HT-29 (cell line): Measurements from ENCODE around the gene STOM. TPM values are rescaled to one million over a fixed set of nuclear protein-coding genes. Genes with fewer than 3 reads are reported as not detected.

Experiments
- DNase-seq: peaks from one replicate; pipeline ENCODE4 v3.0.0-alpha.2; 2015; ENCODE audit warnings: low spot score
- total RNA-seq: library from RNA; depleted of rRNA; stranded (reverse); fragments of >200 nt; shearing (Covaris generic); gene quantifications from 2 replicates; pipeline ENCODE4 v1.2.3, GENCODE V29; 2014

Gene STOM
- total RNA-seq, 1 experiment from 2014 or later: not detected

GRCh38 chr9:121322037-121322736, 47.9 kb downstream of the STOM start:
- DNase-seq: peak; percentile 78

GRCh38 chr9:121321016-121321503, 49.0 kb downstream of the STOM start:
- no peak for DNase-seq

GRCh38 chr9:121319383-121319780, 50.7 kb downstream of the STOM start:
- no peak for DNase-seq

- DNase-seq: no peak
Observed at GRCh38 chr9:121318631-121319382, 51.2 kb downstream of the STOM start.

- DNase-seq: no peak
Observed at GRCh38 chr9:121317737-121318630, 52.1 kb downstream of the STOM start.

GRCh38 chr9:121316852-121317373, 53.1 kb downstream of the STOM start:
- no peak for DNase-seq

- no peak for DNase-seq
Observed at GRCh38 chr9:121316378-121316777, 53.7 kb downstream of the STOM start.

- DNase-seq: no peak
Observed at GRCh38 chr9:121313458-121314152, 56.4 kb downstream of the STOM start.

GRCh38 chr9:121312169-121312568, 57.9 kb downstream of the STOM start:
- DNase-seq: no peak

- DNase-seq: no peak
Observed at GRCh38 chr9:121310571-121310970, 59.5 kb downstream of the STOM start.

- no peak for DNase-seq
Observed at GRCh38 chr9:121309833-121310425, 60.1 kb downstream of the STOM start.

- DNase-seq: no peak
Observed at GRCh38 chr9:121309171-121309570, 60.9 kb downstream of the STOM start.

GRCh38 chr9:121308765-121309164, 61.3 kb downstream of the STOM start:
- DNase-seq: no peak

GRCh38 chr9:121307976-121308375, 62.1 kb downstream of the STOM start:
- DNase-seq: no peak

GRCh38 chr9:121305269-121305994, 64.6 kb downstream of the STOM start:
- no peak for DNase-seq

GRCh38 chr9:121304707-121305106, 65.3 kb downstream of the STOM start:
- DNase-seq: no peak

GRCh38 chr9:121303456-121304451, 66.3 kb downstream of the STOM start:
- no peak for DNase-seq

GRCh38 chr9:121302786-121303185, 67.3 kb downstream of the STOM start:
- no peak for DNase-seq

GRCh38 chr9:121302341-121302740, 67.7 kb downstream of the STOM start:
- DNase-seq: no peak
